ENCODE data around the gene MCFD2.

- TF ChIP-seq CTCF (IDR thresholded peaks at IDR 0.05) (no peak), POLR2A (IDR thresholded peaks at IDR 0.05) (no peak)
Observed at GRCh38 chr2:46893269-46893939, 22.2 kb downstream of the MCFD2 start.

Measured in body of pancreas (tissue), 4 donors.